SK-N-SH (cell line): ENCODE measurements around the gene BICC1.

ENCODE experiments used
- CTCF ChIP-seq: fragments of 200-600 bp; sonication (generic); IDR thresholded peaks from 2 replicates; pipeline ENCODE4 v1.6.1; 2017; ENCODE audit warnings: antibody characterized with exemption, mild to moderate bottlenecking, moderate library complexity
- ELF1 ChIP-seq: IDR thresholded peaks from 2 replicates; pipeline ENCODE4 v1.4.0; 2012
- EP300 ChIP-seq, 2 experiments: IDR thresholded peaks; 2 replicates each; pipeline versions ENCODE4 v1.4.0 to v1.6.1; 2012; ENCODE audit warnings: borderline replicate concordance in 1 of 2, low read depth in 1 of 2, low read length in 1 of 2
- GATA2 ChIP-seq: sonication (generic); formaldehyde crosslinking; IDR thresholded peaks from 2 replicates; pipeline ENCODE4 v1.5.0; 2020; ENCODE audit warnings: mild to moderate bottlenecking, missing genetic modification reagents
- MAX ChIP-seq: IDR thresholded peaks from 2 replicates; pipeline ENCODE4 v1.4.0; 2012; ENCODE audit warnings: low read depth
- MXI1 ChIP-seq: IDR thresholded peaks from 2 replicates; pipeline ENCODE4 v1.6.1; 2012; ENCODE audit warnings: mild to moderate bottlenecking, low read depth, low read length, improper control_type of control experiment
- NFIC ChIP-seq: IDR thresholded peaks from 2 replicates; pipeline ENCODE4 v1.4.0; 2012; ENCODE audit warnings: borderline replicate concordance
- POLR2AphosphoS5 ChIP-seq: IDR thresholded peaks from 2 replicates; pipeline ENCODE4 v1.6.1; 2012; ENCODE audit warnings: low read depth, low read length
- RAD21 ChIP-seq: IDR thresholded peaks from 2 replicates; pipeline ENCODE4 v1.6.1; 2012; ENCODE audit warnings: mild to moderate bottlenecking, low read length
- RXRA ChIP-seq: IDR thresholded peaks from 2 replicates; pipeline ENCODE4 v1.4.0; 2012; ENCODE audit warnings: low read depth, mild to moderate bottlenecking, borderline replicate concordance
- SIN3A ChIP-seq: IDR thresholded peaks from 2 replicates; pipeline ENCODE4 v1.6.1; 2012; ENCODE audit warnings: low read depth, mild to moderate bottlenecking, low read length, moderate library complexity, borderline replicate concordance
- SMC3 ChIP-seq: IDR thresholded peaks from 2 replicates; pipeline ENCODE4 v1.6.1; 2012; ENCODE audit warnings: low read depth, low read length, improper control_type of control experiment
- USF1 ChIP-seq: IDR thresholded peaks from 2 replicates; pipeline ENCODE4 v1.4.0; 2012; ENCODE audit warnings: low read depth, borderline replicate concordance
- YY1 ChIP-seq: IDR thresholded peaks from 2 replicates; pipeline ENCODE4 v1.4.0; 2012; ENCODE audit warnings: low read depth, mild to moderate bottlenecking

DNA sequence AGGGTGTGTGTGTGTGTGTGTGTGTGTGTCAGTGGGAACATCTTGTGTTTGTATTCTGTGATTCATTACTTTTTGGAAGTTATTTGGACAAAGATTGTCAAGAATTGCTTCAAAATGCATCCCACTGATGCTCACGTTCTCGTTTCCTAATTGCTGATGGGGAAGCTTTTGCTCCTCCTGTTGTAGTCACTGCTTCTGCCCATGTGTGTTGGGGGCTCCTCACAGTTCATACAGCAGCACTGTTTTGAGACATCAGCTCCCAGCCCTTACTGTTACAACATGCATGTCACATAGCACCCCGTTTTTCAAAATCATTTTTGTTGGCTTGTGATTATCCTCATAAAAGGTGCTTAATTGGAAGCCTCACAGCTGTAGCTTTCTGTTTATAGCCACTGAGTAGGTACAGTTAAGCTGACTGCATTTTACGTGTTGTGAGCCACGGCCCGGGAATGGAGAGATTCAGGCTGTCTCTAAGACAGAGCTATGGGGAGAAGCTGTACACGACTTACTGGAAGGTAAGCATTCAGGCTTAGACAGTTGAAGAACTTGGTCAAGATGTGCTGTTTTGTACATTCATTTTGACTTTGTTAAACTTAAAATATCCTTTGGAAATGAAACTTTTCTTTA, 87.4 kb downstream of the BICC1 start:
- no peak for TF ChIP-seq ELF1
- no peak for TF ChIP-seq SMC3
- no peak for TF ChIP-seq POLR2AphosphoS5
- TF ChIP-seq CTCF = no peak
- no peak for TF ChIP-seq MXI1
- no peak for TF ChIP-seq SIN3A
- no peak for TF ChIP-seq NFIC
- no peak for TF ChIP-seq YY1
- no peak for TF ChIP-seq EP300 (IDR thresholded peaks at IDR 0.05; ENCODE audit: borderline replicate concordance in 1 of 2, low read depth in 1 of 2, low read length in 1 of 2)
- TF ChIP-seq USF1 = no peak
- TF ChIP-seq MAX = no peak
- no peak for TF ChIP-seq RXRA
- TF ChIP-seq RAD21 = no peak
- TF ChIP-seq GATA2 = no peak
